DMS 273 (cell line): ENCODE data around the gene UGGT1.
"Not testable (repeated sequence)": the region's sequence is repeated elsewhere in the genome, so short reads cannot be mapped to it uniquely, and the experiment has no call there.

Source experiments
- DNase-seq: peaks from one replicate; lab custom pipeline; 2025; ENCODE audit not compliant: unreplicated experiment; lab: John Stamatoyannopoulos, UW

Gene UGGT1

GRCh38 chr2:128172191-128172590 is 81.2 kb downstream of the UGGT1 start:
- peak; percentile 35 for DNase-seq

- not testable (repeated sequence) for DNase-seq
Measured at GRCh38 chr2:128174067-128174466, 83.1 kb downstream of the UGGT1 start.

- DNase-seq, result no peak
Measured at GRCh38 chr2:128177315-128177714, 86.3 kb downstream of the UGGT1 start.

GRCh38 chr2:128178149-128178649 is 87.2 kb downstream of the UGGT1 start:
- no peak for DNase-seq

DNA sequence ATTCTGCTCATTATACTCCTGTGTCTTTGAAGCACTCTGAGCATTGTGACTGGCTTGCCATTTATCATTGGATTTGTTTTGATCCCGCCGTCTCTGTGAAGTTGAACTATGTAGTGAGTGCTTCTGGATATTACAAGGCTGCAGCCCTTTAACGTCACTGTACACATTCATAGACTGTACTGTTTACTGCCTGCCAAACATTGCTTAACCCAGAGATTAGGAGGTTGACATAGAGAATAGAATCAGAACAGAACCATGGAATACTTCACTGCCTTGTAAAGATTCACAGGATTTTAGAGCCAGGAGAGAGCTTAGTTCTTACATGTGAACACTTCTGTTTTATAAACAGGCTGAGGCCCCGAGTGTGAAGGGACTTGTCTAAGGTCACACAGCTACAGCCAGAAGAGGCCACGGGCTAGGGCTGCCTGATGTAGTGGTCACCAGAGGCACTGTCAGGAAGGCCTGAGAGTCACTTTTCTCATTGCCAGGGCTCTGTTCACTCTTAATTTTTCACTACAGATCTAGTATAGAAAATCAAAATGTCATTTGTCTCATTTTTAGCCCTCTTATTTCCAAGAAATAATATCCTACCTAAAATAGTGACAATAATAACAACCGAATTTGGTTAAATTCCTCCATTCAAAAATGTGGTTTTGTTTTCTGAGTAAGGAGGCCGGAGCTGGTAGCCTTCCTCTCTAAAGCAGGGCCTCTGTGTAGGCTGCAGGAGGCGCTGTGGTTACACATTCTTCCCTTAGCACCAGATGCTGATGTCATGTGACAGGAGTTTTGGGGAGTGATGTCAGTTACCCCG is 87.9 kb downstream of the UGGT1 start:
- peak; percentile 74 for DNase-seq

- no peak for DNase-seq
Measured at GRCh38 chr2:128179461-128179755, 88.4 kb downstream of the UGGT1 start.

DNA sequence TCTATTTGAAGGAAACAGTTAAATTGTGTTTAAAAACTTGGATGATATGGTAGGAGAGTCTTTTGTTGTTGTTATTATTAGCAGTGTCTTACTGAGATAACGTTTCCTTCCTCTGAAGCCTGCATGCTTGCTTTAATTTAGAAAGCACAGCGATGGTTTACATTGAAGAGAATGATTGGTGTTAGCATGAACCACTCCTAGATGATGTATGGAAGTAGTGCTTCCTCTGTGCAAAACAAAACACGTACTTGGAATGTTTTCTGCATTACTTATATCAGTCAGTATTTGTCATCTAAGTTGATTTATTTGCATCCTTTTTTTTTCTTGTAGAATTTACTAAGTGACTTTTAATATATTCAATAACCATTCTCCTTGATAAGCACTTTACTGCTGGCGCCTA is 89.0 kb downstream of the UGGT1 start:
- DNase-seq, result no peak

- no peak for DNase-seq
Measured at GRCh38 chr2:128185576-128185975, 94.6 kb downstream of the UGGT1 start.

DNA sequence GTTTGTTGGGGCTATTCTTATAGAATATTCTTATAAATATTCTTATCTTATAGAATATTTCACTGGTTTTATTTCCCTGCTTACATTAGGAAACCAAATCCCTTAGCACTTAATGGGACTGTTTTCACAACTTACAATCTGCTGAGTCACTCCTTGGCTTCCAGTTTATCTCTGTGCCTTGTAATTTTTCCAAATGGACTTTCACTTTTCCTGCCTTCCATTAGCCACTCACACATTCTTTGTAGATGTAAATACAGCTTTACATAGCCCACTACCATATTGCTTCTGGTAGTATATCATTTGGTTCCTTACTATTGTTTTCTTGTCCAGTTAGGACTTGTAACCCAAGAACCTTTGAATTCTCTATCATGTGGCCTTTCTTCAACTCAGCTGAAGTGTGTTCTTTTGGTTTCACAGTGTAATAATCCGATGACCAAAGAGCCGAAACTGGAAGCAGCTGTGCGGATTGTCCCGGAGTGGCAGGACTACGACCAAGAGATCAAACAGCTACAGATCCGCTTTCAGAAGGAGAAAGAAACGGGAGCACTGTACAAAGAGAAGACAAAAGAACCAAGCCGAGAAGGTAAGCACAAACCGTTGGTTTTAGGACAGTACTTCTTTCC is 96.1 kb downstream of the UGGT1 start:
- no peak for DNase-seq

DNA sequence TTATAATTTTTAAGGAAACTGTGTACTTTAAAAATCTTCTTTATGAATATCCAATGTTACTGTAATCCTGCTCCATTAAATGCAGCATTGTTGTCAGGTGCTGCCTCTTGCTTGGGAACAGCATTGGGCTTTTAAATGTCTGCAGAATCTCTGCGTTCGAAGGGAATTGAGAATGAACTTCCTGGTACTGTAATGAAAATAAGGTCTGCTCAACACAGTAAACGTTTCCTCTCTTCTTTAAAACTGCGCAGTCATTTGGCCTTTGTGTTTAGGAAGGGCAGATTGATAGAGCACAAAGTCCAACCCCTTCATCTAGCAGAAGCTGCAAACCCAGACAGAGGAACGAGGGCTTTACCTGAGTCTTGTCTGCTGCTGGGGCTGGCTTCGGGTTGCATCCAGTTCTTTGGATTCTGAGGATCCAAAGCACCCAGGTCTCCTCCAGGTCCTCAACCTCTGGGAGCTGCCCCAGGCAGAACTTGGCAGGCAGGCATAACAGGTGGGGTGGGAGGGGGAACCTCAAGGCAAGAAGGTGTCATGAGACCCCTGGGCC is 104.5 kb downstream of the UGGT1 start:
- no peak for DNase-seq

GRCh38 chr2:128196026-128196425 is 105.0 kb downstream of the UGGT1 start:
- no peak for DNase-seq

DNA sequence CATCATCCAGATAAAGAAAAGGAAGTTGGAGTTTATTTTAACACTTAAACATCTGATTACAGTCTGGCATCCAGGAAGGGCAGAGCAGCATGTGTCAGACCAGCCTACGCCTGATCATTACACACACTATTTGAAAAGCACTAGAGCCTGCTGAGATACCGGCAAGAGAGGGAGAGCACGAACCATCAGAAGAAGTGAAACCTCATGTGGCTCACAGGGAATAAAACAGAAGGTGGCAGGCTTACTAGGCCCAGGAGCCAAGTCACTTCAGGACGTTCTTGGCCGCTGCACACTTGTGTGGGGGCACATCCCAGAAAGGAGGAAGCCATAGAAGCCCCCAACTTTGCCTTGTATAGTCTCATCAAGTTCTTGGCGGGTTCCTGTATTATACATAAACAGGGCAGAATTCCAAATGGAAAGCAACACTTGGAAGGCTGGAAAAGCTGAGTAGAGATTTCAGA is 105.5 kb downstream of the UGGT1 start:
- DNase-seq, result no peak

- no peak for DNase-seq
Measured at GRCh38 chr2:128197059-128197458, 106.1 kb downstream of the UGGT1 start.

GRCh38 chr2:128198656-128199055 is 107.7 kb downstream of the UGGT1 start:
- DNase-seq, result peak; percentile 37

DNA sequence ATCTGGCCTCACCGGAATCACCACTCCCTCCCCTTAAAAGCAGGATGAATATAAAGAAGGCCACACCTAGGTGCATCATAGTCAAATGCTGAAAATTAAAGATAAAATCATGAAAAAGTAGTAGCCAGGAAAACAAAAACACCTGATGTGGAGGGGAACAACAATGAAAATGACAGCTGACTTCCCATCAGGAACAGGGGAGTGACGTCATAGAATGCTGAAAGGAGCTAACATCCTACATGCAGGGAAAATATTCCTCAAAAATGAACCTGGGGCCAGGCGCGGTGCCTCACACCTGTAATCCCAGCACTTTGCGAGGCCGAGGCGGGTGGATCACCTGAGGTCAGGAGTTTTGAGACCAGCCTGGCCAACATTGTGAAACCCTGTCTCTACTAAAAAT is 108.1 kb downstream of the UGGT1 start:
- no peak for DNase-seq

- no peak for DNase-seq
Measured at GRCh38 chr2:128202791-128203190, 111.8 kb downstream of the UGGT1 start.

DNA sequence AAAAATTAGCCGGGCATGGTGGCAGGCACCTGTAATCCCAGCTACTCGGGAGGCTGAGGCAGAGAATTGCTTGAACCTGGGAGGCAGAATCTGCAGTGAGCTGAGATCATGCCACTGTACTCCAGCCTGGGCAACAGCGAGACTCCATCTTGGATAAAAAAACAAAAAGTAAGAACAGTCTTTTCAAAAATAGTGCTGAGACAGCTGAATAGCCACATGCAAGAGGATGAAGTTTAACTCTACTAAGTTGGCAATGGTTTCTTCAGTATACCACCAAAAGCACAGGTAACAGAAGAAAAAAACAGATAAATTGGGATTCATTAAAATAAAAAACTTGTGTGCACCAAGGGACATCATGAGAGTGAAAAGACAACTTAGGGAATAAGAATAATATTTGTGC is 115.2 kb downstream of the UGGT1 start:
- no peak for DNase-seq

DNA sequence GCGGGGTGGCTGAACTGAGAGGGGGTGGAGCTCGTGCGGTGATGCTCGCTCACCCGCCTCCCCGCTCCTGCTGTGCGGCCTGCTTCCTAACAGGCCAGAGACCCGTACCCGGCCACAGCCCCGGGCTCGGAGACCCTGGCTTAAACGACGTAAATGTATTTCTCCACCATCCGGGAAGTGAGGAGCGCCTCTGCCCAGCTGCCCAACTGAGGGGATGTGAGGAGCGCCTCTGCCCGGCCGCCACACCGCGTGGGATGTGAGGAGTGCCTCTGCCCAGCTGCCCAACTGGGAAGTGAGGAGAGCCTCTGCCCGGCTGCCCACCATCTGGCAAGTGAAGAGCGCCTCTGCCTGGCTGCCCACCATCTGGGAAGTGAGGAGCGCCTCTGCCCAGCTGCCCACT is 117.0 kb downstream of the UGGT1 start:
- DNase-seq, result no peak

DNA sequence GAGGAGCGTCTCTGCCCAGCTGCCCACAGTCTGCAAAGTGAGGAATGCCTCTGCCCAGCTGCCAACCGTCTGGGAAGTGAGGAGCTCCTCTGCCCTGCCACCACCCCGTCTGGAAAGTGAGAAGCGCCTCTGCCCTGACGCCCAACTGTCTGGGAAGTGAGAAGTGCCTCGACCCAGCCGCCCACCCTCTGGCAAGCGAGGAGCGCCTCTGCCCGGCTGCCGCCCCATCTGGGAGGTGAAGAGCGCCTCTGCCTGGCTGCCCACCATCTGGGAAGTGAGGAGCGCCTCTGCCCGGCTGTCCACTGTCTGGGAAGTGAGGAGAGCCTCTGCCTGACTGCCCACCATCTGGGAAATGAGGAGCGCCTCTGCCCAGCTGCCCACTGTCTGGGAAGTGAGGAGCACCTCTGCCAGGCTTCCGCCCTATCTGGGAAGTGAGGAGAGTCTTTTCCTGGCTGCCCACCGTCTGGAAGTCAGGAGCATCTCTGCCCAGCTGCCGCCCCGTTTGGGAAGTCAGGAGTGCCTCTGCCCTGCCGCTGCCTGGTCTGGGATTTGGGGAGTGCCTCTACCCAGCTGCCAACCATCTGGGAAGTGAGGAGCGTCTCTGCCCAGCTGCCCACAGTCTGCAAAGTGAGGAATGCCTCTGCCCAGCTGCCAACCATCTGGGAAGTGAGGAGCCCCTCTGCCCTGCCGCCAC is 117.8 kb downstream of the UGGT1 start:
- not testable (repeated sequence) for DNase-seq

DNA sequence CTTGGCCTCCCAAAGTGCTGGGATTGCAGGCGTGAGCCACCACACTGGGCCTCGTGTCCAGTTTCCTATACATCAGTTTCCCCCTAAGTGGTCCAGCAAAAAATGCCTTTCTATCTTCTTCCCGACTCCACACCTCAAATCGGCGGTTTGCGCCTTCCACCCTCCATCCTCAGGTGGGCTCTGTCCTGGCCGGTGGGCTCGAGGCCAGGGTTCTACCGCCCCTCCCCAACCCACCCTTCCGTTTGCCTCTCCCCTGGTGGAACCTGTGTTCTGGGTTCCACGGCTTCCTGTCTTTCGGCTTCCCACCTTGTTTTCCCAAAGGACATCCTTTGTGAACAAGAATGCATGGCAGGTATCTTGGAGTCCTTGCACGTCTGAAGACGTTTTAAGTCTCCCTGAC is 123.3 kb downstream of the UGGT1 start:
- DNase-seq, result no peak

DNA sequence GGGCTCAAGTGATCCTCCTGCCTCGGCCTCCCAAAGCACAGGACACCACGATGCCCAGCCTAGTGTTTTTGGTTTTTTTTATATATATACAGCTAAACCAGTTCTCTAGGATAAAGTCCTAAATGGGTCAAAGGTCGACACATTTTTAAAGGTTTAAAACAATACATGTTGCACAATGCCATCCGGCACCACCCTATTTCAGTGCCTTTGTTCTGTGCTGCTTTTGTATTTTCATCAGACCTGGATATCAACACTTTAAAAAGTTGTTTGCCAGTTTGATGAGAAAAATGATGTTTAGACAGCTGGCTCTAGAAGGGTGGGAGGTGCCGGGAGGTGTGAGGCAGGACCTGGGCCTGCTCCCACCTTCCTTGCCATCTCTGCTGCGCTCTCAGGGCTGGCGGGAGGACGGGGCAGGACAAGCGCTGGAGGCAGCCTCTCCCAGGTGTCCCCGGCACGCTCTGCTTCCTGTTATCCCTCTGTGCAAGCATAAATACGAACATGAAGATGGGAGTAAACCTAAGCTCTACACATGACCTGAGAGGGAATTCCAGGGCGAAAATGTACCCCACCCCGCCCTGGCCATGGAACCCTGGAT is 124.0 kb downstream of the UGGT1 start:
- DNase-seq, result no peak
